Endothelial cell of umbilical vein (primary cell): Measurements from ENCODE around the gene SOCS3. TPM values are rescaled to one million over a fixed set of nuclear protein-coding genes. Genes with fewer than 3 reads are reported as not detected.

ENCODE experiments used
- BruUV-seq: library from RNA; stranded (reverse); fragments of 400-500 nt; replicated peaks from 2 replicates; lab custom pipeline; 2021; lab: Mats Ljungman, UMichigan
- CTCF ChIA-PET: fragments of 300-600, 350-600 bp; sonication (Branson Sonifier 250); formaldehyde crosslinking; loops from one replicate; lab custom pipeline; 2021; ENCODE audit warnings: antibody characterized with exemption, inconsistent platforms; lab: Charles Lee
- POLR2A ChIA-PET: fragments of 300-600, 350-600 bp; sonication (Branson Sonifier 250); formaldehyde crosslinking; loops from one replicate; lab custom pipeline; 2021; ENCODE audit warnings: antibody characterized with exemption, inconsistent platforms; lab: Charles Lee
- DNase-seq: peaks from one replicate; pipeline ENCODE4 v3.0.0-alpha.2; 2011; ENCODE audit warnings: low read depth, low spot score
- FAIRE-seq: peaks from 2 replicates; lab custom pipeline; 2011; peaks lifted over from hg19 to GRCh38; lab: Jason Lieb, UNC
- H2AFZ ChIP-seq: 2 replicates; pipeline ENCODE4 v1.6.0; 2012; ENCODE audit warnings: low read depth, low read length, control low read depth, inconsistent platforms
- H3K27ac ChIP-seq: 2 replicates; pipeline ENCODE4 v1.5.1; 2011; ENCODE audit warnings: low read depth, mild to moderate bottlenecking, control low read depth, low read length, moderate library complexity; ENCODE audit not compliant: insufficient read depth
- H3K27me3 ChIP-seq, 2 experiments: 2 replicates each; pipeline versions ENCODE4 v1.6.0 to v1.6.1; 2011; ENCODE audit warnings: low read length in 2 of 2, mixed read lengths in 1 of 2; ENCODE audit not compliant: control insufficient read depth in 2 of 2, insufficient read depth in 2 of 2
- H3K36me3 ChIP-seq, 2 experiments: 2 replicates in 1 of 2; 3 replicates in 1 of 2; pipeline ENCODE4 v1.5.1; 2011; ENCODE audit warnings: low read length in 2 of 2, mild to moderate bottlenecking in 1 of 2, moderate library complexity in 1 of 2; ENCODE audit not compliant: control insufficient read depth in 2 of 2, insufficient read depth in 2 of 2; ENCODE audit errors: extremely low read depth in 1 of 2
- H3K4me1 ChIP-seq: 3 replicates; pipeline ENCODE4 v1.5.1; 2011; ENCODE audit warnings: mild to moderate bottlenecking, low read length; ENCODE audit not compliant: control insufficient read depth, insufficient read depth; ENCODE audit errors: extremely low read depth
- H3K4me2 ChIP-seq: 2 replicates; pipeline ENCODE4 v1.6.1; 2011; ENCODE audit warnings: low read length, control low read depth, mixed read lengths; ENCODE audit not compliant: insufficient read depth
- H3K4me3 ChIP-seq, 3 experiments: fragments of 200-600 bp in 1 of 3; sonication (generic), shearing (Covaris generic) in 1 of 3; replicated peaks in 1 of 3; 2 replicates each; pipeline ENCODE4 v1.5.1; 2011 to 2016; ENCODE audit warnings: control low read depth in 3 of 3, low read length in 3 of 3, mild to moderate bottlenecking in 2 of 3, inconsistent platforms in 1 of 3, low read depth in 1 of 3, moderate library complexity in 1 of 3; ENCODE audit not compliant: insufficient read depth in 1 of 3
- H3K79me2 ChIP-seq: 2 replicates; pipeline ENCODE4 v1.6.0; 2012; ENCODE audit warnings: low read length, inconsistent platforms; ENCODE audit not compliant: control insufficient read depth, insufficient read depth
- H3K9ac ChIP-seq: replicated peaks from 2 replicates; pipeline ENCODE3; 2011; ENCODE audit warnings: low read length, control low read depth; ENCODE audit not compliant: insufficient read depth; ENCODE audit errors: extremely low read depth
- H3K9me1 ChIP-seq: replicated peaks from 3 replicates; pipeline ENCODE4 v1.6.0; 2011; ENCODE audit warnings: mild to moderate bottlenecking, low read length; ENCODE audit not compliant: control insufficient read depth, insufficient read depth; ENCODE audit errors: extremely low read depth
- H3K9me3 ChIP-seq: replicated peaks from 2 replicates; pipeline ENCODE4 v1.5.1; 2012; ENCODE audit warnings: low read length, inconsistent platforms; ENCODE audit not compliant: control insufficient read depth, insufficient read depth
- H4K20me1 ChIP-seq: replicated peaks from 2 replicates; pipeline ENCODE3; 2011; ENCODE audit warnings: mild to moderate bottlenecking, low read length; ENCODE audit not compliant: control insufficient read depth, insufficient read depth; ENCODE audit errors: extremely low read depth
- EZH2 ChIP-seq: IDR thresholded peaks from 2 replicates; pipeline ENCODE4 v1.6.1; 2012; ENCODE audit warnings: borderline replicate concordance, low read depth, mild to moderate bottlenecking, moderate library complexity, low read length, inconsistent platforms; ENCODE audit not compliant: severe bottlenecking
- FOS ChIP-seq: IDR thresholded peaks from 2 replicates; pipeline ENCODE4 v1.6.1; 2011; ENCODE audit warnings: mild to moderate bottlenecking, low read length, moderate library complexity, borderline replicate concordance; ENCODE audit not compliant: insufficient read depth
- GATA2 ChIP-seq: IDR thresholded peaks from 2 replicates; pipeline ENCODE4 v1.7.0; 2011; ENCODE audit warnings: low read depth, mild to moderate bottlenecking, moderate library complexity, mixed read lengths, low read length; ENCODE audit not compliant: insufficient read length, insufficient read depth
- JUN ChIP-seq: IDR thresholded peaks from 2 replicates; pipeline ENCODE4 v1.6.1; 2011; ENCODE audit warnings: borderline replicate concordance, low read depth; ENCODE audit not compliant: insufficient read length, insufficient read depth
- MYC ChIP-seq: IDR thresholded peaks from one replicate; pipeline ENCODE4 v1.6.1; 2011; ENCODE audit warnings: mild to moderate bottlenecking, low read depth, low read length
- POLR2A ChIP-seq: IDR thresholded peaks from 2 replicates; pipeline ENCODE4 v1.6.1; 2012; ENCODE audit warnings: low read depth, mild to moderate bottlenecking, control low read depth, low read length
- POLR2AphosphoS5 ChIP-seq: IDR thresholded peaks from 2 replicates; pipeline ENCODE4 v1.6.1; 2012; ENCODE audit warnings: low read depth, mild to moderate bottlenecking, control low read depth, low read length, moderate library complexity; ENCODE audit not compliant: insufficient read depth
- dilution Hi-C: fragments of 300-500 bp; cut with MboI; formaldehyde crosslinking; loops from one replicate; pipeline ENCODE4 v1.15.0; 2019; ENCODE audit warnings: low sequenced_read_pairs; ENCODE audit not compliant: extremely low pct_ligation_motif_present
- intact Hi-C: fragments of 100-400 bp; cut with micrococcal nuclease; formaldehyde crosslinking; loops from one replicate; pipeline ENCODE4 v1.10.0; 2022
- polyA plus RNA-seq, 4 experiments: library from polyadenylated mRNA; depleted of rRNA in 3 of 4; stranded (reverse) in 3 of 4; unstranded in 1 of 4; fragments of >200 nt; gene quantifications; 2 replicates each; pipeline versions ENCODE4 v1.2.1 to v1.2.3, GENCODE V29; 2011 to 2012; ENCODE audit warnings: missing spikeins in 1 of 4
- total RNA-seq: library from RNA; stranded (reverse); gene quantifications from 2 replicates; pipeline ENCODE4 v1.2.3, GENCODE V29; 2021
- TF ChIP-seq, protein P1 (sequence below): IDR thresholded peaks from 2 replicates; pipeline ENCODE4 v1.6.1; 2011; ENCODE audit not compliant: insufficient read depth, insufficient read length
- TF ChIP-seq, protein P2 (sequence below), 2 donors: IDR thresholded peaks; 1 replicate in 1 of 2; 2 replicates in 1 of 2; pipeline ENCODE4 v1.5.1; 2011; ENCODE audit warnings: low read length in 2 of 2, mild to moderate bottlenecking in 2 of 2, moderate library complexity in 2 of 2, control low read depth in 1 of 2, inconsistent platforms in 1 of 2, low read depth in 1 of 2; ENCODE audit not compliant: insufficient read depth in 1 of 2; ENCODE audit errors: extremely low read depth in 1 of 2

SOCS3 gene
- total and polyA plus RNA-seq, 2 donors (not counting 3 experiments of a cell fraction or from before 2014, with no cell fraction given), result 6.2 to 14.3 TPM

DNA sequence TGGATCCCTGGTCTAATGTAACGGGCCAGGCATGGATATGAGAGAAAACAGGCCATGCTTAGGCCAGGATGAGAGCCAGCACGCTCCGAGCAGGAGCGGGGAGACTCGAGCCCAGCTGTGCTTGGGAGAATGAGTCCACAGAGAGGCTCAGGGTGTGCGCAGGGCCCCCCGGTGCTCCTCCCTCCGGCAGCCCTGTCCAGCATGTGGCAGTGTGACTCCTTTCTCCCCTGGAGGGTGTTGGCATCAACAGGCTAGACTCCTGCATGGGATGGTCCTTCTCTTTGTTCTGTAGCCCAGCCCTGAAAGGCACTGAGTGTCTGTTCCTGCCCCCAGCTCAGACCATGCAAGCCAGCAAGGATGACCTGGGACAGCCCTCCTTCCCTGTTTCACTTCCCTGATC is 42.0 kb upstream of the SOCS3 start:
- ChIA-PET POLR2A (no interaction called here), CTCF (interaction anchor here (1.2 to 4.2 kb wide), 3 partner anchors 9 to 41 kb away, joined by 3 to 21 read pairs (median 5); no protein-coding TSS in a partner anchor)
- H4K20me1 ChIP-seq, result no peaks in the 10 kb centered on the region
- intact Hi-C loops (no loop called here), dilution Hi-C loops (no loop called here)
- no peaks in the 10 kb centered on the region for H3K4me1 ChIP-seq
- no peak for TF ChIP-seq GATA2
- no peak for TF ChIP-seq FOS
- no peak for TF ChIP-seq EZH2
- TF ChIP-seq POLR2AphosphoS5, result no peak
- no peak for TF ChIP-seq JUN
- no peak for TF ChIP-seq MYC
- TF ChIP-seq, protein P1, sequence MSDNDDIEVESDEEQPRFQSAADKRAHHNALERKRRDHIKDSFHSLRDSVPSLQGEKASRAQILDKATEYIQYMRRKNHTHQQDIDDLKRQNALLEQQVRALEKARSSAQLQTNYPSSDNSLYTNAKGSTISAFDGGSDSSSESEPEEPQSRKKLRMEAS, result no peak
- no peak for TF ChIP-seq POLR2A
- TF ChIP-seq, protein P2, sequence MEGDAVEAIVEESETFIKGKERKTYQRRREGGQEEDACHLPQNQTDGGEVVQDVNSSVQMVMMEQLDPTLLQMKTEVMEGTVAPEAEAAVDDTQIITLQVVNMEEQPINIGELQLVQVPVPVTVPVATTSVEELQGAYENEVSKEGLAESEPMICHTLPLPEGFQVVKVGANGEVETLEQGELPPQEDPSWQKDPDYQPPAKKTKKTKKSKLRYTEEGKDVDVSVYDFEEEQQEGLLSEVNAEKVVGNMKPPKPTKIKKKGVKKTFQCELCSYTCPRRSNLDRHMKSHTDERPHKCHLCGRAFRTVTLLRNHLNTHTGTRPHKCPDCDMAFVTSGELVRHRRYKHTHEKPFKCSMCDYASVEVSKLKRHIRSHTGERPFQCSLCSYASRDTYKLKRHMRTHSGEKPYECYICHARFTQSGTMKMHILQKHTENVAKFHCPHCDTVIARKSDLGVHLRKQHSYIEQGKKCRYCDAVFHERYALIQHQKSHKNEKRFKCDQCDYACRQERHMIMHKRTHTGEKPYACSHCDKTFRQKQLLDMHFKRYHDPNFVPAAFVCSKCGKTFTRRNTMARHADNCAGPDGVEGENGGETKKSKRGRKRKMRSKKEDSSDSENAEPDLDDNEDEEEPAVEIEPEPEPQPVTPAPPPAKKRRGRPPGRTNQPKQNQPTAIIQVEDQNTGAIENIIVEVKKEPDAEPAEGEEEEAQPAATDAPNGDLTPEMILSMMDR (IDR thresholded peaks at IDR 0.05; ENCODE audit: extremely low read depth in 1 of 2, insufficient read depth in 1 of 2, low read depth in 1 of 2, low read length in 2 of 2), result no peak
- H3K79me2 ChIP-seq, result peaks cover 36% of the 10 kb centered on the region
- H3K9ac ChIP-seq, result no peak overlapping the region
- DNase-seq, result no peak
- no peak overlapping the region for H2AFZ ChIP-seq
- no peak overlapping the region for H3K4me3 ChIP-seq
- H3K9me1 ChIP-seq, result no peaks in the 10 kb centered on the region
- H3K27ac ChIP-seq, result no peak overlapping the region
- no peaks in the 10 kb centered on the region for H3K9me3 ChIP-seq
- no peak for FAIRE-seq
- no peaks in the 10 kb centered on the region for H3K27me3 ChIP-seq
- no peak overlapping the region for H3K4me2 ChIP-seq
- no TSS peak for BruUV-seq
- H3K36me3 ChIP-seq, result peaks cover 24 to 68% of the 10 kb centered on the region in 2 experiments
